Stimulated activated CD8-positive, alpha-beta memory T cell treated with anti-CD3 and anti-CD28 coated beads, Interleukin-12 subunit alpha, Interleukin-12 subunit beta, amount 100 ng/mL, for 24 hours (primary cell): ENCODE data around the gene CAMKK1.

Experiments
- DNase-seq: peaks from one replicate; pipeline ENCODE4 v3.0.0-alpha.2; 2020; ENCODE audit errors: extremely low read depth

CAMKK1 gene

GRCh38 chr17:3812771-3813170 is 80.1 kb downstream of the CAMKK1 start:
- DNase-seq: no peak

- no peak for DNase-seq
These were observed 80.6 kb downstream of the CAMKK1 start for GRCh38 chr17:3812284-3812683.
